DMS79 treated with DMSO at 0.1 percent for 48 hours (cell line): ENCODE results near the gene CADM2.

ENCODE experiments used
- DNase-seq: peaks from one replicate; lab custom pipeline; 2025; lab: John Stamatoyannopoulos, UW

The CADM2 gene

GRCh38 chr3:85189731-85190130 is 230.9 kb downstream of the CADM2 start:
- no peak for DNase-seq

- DNase-seq = no peak
Observed at GRCh38 chr3:85193565-85193964, 234.8 kb downstream of the CADM2 start.

- DNase-seq = no peak
Observed at GRCh38 chr3:85208650-85209049, 249.9 kb downstream of the CADM2 start.

- no peak for DNase-seq
Observed at GRCh38 chr3:85210540-85210939, 251.8 kb downstream of the CADM2 start.

GRCh38 chr3:85228966-85229365 is 270.2 kb downstream of the CADM2 start:
- DNase-seq = no peak

- no peak for DNase-seq
Observed at GRCh38 chr3:85244091-85244490, 285.3 kb downstream of the CADM2 start.

- DNase-seq = no peak
Observed at GRCh38 chr3:85244519-85244918, 285.7 kb downstream of the CADM2 start.

- no peak for DNase-seq
Observed at GRCh38 chr3:85251766-85252165, 293.0 kb downstream of the CADM2 start.

GRCh38 chr3:85252686-85253085 is 293.9 kb downstream of the CADM2 start:
- no peak for DNase-seq

- no peak for DNase-seq
Observed at GRCh38 chr3:85254738-85255137, 295.9 kb downstream of the CADM2 start.

GRCh38 chr3:85255949-85256348 is 297.2 kb downstream of the CADM2 start:
- DNase-seq = no peak

- DNase-seq = no peak
Observed at GRCh38 chr3:85258326-85258725, 299.5 kb downstream of the CADM2 start.

- DNase-seq = no peak
Observed at GRCh38 chr3:85258819-85259218, 300.0 kb downstream of the CADM2 start.

GRCh38 chr3:85259748-85260147 is 301.0 kb downstream of the CADM2 start:
- no peak for DNase-seq

- no peak for DNase-seq
Observed at GRCh38 chr3:85264381-85264780, 305.6 kb downstream of the CADM2 start.

- DNase-seq = no peak
Observed at GRCh38 chr3:85270488-85270887, 311.7 kb downstream of the CADM2 start.

- DNase-seq = no peak
Observed at GRCh38 chr3:85271911-85272310, 313.1 kb downstream of the CADM2 start.

GRCh38 chr3:85288257-85288656 is 329.5 kb downstream of the CADM2 start:
- no peak for DNase-seq

- no peak for DNase-seq
Observed at GRCh38 chr3:85297291-85297690, 338.5 kb downstream of the CADM2 start.

- DNase-seq = no peak
Observed at GRCh38 chr3:85298032-85298431, 339.2 kb downstream of the CADM2 start.

- DNase-seq = no peak
Observed at GRCh38 chr3:85303156-85303555, 344.4 kb downstream of the CADM2 start.

- no peak for DNase-seq
Observed at GRCh38 chr3:85304360-85304964, 345.7 kb downstream of the CADM2 start.

GRCh38 chr3:85312331-85312730 is 353.5 kb downstream of the CADM2 start:
- DNase-seq = no peak

GRCh38 chr3:85313380-85313779 is 354.6 kb downstream of the CADM2 start:
- no peak for DNase-seq

GRCh38 chr3:85316252-85316651 is 357.5 kb downstream of the CADM2 start:
- DNase-seq = no peak
